Cardiac fibroblast (primary cell): Measurements from ENCODE around the gene MCF2L.
A peak's percentile ranks its signal among the peaks of the same experiment; 100 is the strongest.

Experiments used
- DNase-seq, 2 donors: peaks; one replicate each; pipeline versions ENCODE4 v3.0.0 to v3.0.0-alpha.2; 2010; ENCODE audit warnings: low read depth in 2 of 2
- H3K4me3 ChIP-seq, 2 donors: replicated peaks in 1 of 2; 1 replicate in 1 of 2; 2 replicates in 1 of 2; pipeline ENCODE4 v1.5.1; 2011; ENCODE audit warnings: low read depth in 2 of 2, low read length in 2 of 2, mild to moderate bottlenecking in 2 of 2, moderate library complexity in 1 of 2
- CTCF ChIP-seq: IDR thresholded peaks from one replicate; pipeline ENCODE4 v1.5.1; 2011; ENCODE audit warnings: low read depth, mild to moderate bottlenecking, low read length, inconsistent platforms

The MCF2L gene

DNA sequence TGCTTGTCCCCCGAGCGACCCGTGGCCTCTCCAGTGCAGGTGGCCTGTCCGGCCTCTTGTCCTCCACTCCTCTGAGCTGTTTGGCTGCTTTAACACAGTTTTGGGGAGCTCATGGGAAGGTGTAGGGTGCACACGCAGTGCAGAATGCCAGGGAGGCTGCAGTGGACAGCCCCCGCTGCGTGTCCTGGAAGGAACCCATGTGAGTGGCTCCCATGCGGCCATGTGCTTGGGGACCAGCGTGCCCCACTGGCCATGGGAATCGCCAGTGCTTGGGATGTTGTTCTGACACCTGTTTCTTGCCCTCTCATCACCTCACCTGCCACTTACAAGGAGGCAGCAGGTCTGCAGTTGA is 114.0 kb downstream of the MCF2L start:
- DNase-seq: no peak
- no peak overlapping the region for H3K4me3 ChIP-seq
- TF ChIP-seq CTCF: no peak

- peak; percentile 48 to 56 for DNase-seq
- H3K4me3 ChIP-seq: no peak overlapping the region
- TF ChIP-seq CTCF: no peak
Observed at GRCh38 chr13:113083402-113084061, 114.5 kb downstream of the MCF2L start.

GRCh38 chr13:113084094-113084942 is 115.3 kb downstream of the MCF2L start:
- no peak for DNase-seq
- peak; percentile 24 for TF ChIP-seq CTCF
- H3K4me3 ChIP-seq: no peak overlapping the region

GRCh38 chr13:113084943-113085540 is 116.0 kb downstream of the MCF2L start:
- no peak for DNase-seq
- no peak for TF ChIP-seq CTCF
- no peak overlapping the region for H3K4me3 ChIP-seq

DNA sequence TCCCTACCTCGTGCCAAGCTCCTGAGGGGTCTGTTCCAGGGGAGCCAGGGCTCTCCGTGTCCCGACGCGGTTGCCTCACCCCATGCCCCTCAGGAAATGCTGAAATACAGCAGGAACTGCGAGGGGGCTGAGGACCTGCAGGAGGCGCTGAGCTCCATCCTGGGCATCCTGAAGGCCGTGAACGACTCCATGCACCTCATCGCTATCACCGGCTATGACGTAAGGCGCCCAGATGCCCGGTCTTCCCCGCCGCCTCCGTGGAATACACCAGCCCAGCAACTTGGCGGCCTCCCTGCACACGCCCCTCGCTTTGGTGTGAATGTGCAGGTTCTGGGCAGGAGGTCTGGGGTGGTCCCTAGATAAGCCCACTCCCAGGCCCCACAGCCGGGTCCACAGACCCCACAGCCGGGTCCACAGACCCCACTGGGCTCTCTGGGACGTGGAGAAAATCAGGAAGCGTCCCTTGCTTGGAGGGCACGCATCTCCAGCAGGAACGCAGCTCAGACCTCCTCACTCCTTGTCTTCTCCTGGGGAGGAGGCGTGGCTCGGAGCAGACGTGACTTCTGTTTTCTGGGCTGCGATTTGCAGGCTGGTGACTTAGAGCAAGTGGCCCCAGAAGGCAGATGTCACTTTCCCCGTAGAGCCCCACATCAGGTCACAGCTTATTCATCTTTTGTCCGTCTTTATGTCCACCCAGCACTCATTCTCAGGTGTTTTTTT is 117.2 kb downstream of the MCF2L start:
- H3K4me3 ChIP-seq: no peak overlapping the region

More for the DNA sequence above, 117.2 kb downstream of the MCF2L start:
- DNase-seq: no peak
- peak; percentile 26 for TF ChIP-seq CTCF
